ENCODE data around the gene WDFY4. TPM values are rescaled to one million over a fixed set of nuclear protein-coding genes. Genes with fewer than 3 reads are reported as not detected.

The WDFY4 gene
- polyA plus RNA-seq, 1 donor (not counting 4 experiments of a cell fraction or from before 2014, with no cell fraction given), result 0.04 TPM

DNA sequence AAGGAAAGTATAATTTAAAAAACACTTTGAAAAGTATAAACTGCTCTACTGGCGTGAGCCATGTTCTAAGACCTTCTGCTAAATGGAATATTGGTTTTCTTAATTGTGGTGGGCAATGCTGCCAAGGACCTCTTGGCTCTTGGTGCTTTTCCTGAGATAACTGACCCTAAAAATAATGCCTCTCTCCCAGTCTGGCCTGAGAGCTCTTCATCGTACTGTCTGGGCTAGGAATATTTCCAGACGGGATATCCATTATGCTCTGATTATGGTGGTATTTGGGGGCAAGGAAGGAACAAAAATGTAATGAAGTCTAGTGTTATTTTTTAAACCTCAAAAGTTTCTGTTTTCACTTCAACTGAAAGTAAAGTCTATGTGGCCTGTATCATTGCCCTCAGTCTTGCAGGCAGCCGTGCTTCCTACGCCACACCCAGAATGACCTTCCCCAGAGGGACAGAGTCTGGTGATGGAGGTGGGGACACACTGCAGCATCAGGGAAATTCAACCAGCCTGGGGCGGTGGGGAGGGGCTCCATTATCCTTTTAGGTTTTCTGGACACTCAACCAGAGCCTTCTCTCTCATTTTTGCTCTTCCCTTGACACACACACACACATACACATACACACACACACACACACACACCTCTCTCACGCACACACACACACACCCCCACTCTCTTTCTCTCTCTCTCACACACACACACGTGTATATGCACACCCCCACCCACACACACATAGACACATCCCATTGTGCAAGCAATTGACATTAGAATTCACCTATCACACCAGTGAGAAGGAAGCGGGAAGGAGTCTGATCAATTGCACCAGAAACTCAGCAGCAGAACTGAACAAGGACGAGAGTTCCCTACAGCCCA lies 155.4 kb downstream of the WDFY4 start:
- H3K9ac ChIP-seq (ENCODE audit: control insufficient read depth, extremely low read depth, insufficient read depth, low read length), result no peak overlapping the region
- no peaks in the 10 kb centered on the region for H3K9me1 ChIP-seq (ENCODE audit: control insufficient read depth, extremely low read depth, insufficient read depth, low read length)
- H3K4me1 ChIP-seq (ENCODE audit: control insufficient read depth, extremely low read depth, insufficient read depth, low read length), result no peaks in the 10 kb centered on the region
- H3K79me2 ChIP-seq (ENCODE audit: control insufficient read depth, insufficient read depth, low read length), result no peaks in the 10 kb centered on the region
- H3K9me3 ChIP-seq (ENCODE audit: control insufficient read depth, low read depth, low read length), result no peaks in the 10 kb centered on the region
- no peak overlapping the region for H3K27ac ChIP-seq (ENCODE audit: control insufficient read depth, insufficient read depth, low read length)
- no peak overlapping the region for H2AFZ ChIP-seq (ENCODE audit: control insufficient read depth, low read length)
- no peak overlapping the region for H3K4me2 ChIP-seq (ENCODE audit: control insufficient read depth, extremely low read depth, insufficient read depth, low read depth, low read length)
- DNase-seq (ENCODE audit: low read depth, low spot score) (no peak), FAIRE-seq (no peak)
- H3K27me3 ChIP-seq (ENCODE audit: control insufficient read depth, extremely low read depth, insufficient read depth, low read length), result peaks cover 5% of the 10 kb centered on the region
- H4K20me1 ChIP-seq (ENCODE audit: control insufficient read depth, extremely low read depth, insufficient read depth, low read length), result no peaks in the 10 kb centered on the region
- dilution Hi-C loops (cut with MboI; ENCODE audit: extremely low pct_ligation_motif_present, low sequenced_read_pairs), result no loop called here
- H3K36me3 ChIP-seq (ENCODE audit: control insufficient read depth in 2 of 2, extremely low read depth in 1 of 2, insufficient read depth in 2 of 2, low read length in 2 of 2), result no peaks in the 10 kb centered on the region
- no peak for TF ChIP-seq EZH2 (IDR thresholded peaks at IDR 0.05; ENCODE audit: low read length)
- TF ChIP-seq, protein P1, sequence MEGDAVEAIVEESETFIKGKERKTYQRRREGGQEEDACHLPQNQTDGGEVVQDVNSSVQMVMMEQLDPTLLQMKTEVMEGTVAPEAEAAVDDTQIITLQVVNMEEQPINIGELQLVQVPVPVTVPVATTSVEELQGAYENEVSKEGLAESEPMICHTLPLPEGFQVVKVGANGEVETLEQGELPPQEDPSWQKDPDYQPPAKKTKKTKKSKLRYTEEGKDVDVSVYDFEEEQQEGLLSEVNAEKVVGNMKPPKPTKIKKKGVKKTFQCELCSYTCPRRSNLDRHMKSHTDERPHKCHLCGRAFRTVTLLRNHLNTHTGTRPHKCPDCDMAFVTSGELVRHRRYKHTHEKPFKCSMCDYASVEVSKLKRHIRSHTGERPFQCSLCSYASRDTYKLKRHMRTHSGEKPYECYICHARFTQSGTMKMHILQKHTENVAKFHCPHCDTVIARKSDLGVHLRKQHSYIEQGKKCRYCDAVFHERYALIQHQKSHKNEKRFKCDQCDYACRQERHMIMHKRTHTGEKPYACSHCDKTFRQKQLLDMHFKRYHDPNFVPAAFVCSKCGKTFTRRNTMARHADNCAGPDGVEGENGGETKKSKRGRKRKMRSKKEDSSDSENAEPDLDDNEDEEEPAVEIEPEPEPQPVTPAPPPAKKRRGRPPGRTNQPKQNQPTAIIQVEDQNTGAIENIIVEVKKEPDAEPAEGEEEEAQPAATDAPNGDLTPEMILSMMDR (optimal IDR thresholded peaks at IDR 0.05 in 1 of 3, IDR thresholded peaks at IDR 0.05 in 1 of 3, conservative IDR thresholded peaks at IDR 0.05 in 1 of 3; ENCODE audit: extremely low read depth in 1 of 3, insufficient read depth in 2 of 3, low read length in 3 of 3), result no peak
- H3K4me3 ChIP-seq (ENCODE audit: control insufficient read depth in 2 of 3, extremely low read depth in 1 of 3, insufficient read depth in 2 of 3, low read depth in 1 of 3, low read length in 3 of 3), result no peak overlapping the region

DNA sequence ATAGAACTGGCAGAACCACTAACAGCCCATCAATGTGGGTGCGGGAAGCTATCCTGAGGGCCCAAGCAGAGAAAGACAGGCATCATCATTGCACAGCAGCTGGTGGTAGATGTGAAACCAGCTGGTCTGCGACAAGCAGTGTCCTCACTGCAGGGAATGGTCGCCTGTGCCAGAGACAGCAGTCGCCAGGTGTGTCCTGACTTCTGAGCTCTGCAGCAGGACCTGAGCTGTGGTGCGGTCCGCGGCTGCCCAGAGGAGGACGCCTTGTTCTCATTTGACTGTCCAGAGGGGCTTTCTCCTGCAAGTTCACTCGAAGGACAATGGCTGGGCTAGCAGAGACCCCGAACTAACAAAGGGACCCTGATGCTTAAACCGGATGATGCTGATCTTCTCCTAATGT lies 157.6 kb downstream of the WDFY4 start:
- H4K20me1 ChIP-seq (ENCODE audit: control insufficient read depth, extremely low read depth, insufficient read depth, low read length), result no peaks in the 10 kb centered on the region
- no peak overlapping the region for H2AFZ ChIP-seq (ENCODE audit: control insufficient read depth, low read length)
- DNase-seq (ENCODE audit: low read depth, low spot score) (no peak), FAIRE-seq (no peak)
- no peaks in the 10 kb centered on the region for H3K9me1 ChIP-seq (ENCODE audit: control insufficient read depth, extremely low read depth, insufficient read depth, low read length)
- no peak overlapping the region for H3K9ac ChIP-seq (ENCODE audit: control insufficient read depth, extremely low read depth, insufficient read depth, low read length)
- H3K79me2 ChIP-seq (ENCODE audit: control insufficient read depth, insufficient read depth, low read length), result no peaks in the 10 kb centered on the region
- no peaks in the 10 kb centered on the region for H3K4me1 ChIP-seq (ENCODE audit: control insufficient read depth, extremely low read depth, insufficient read depth, low read length)
- no peak overlapping the region for H3K4me2 ChIP-seq (ENCODE audit: control insufficient read depth, extremely low read depth, insufficient read depth, low read depth, low read length)
- H3K27ac ChIP-seq (ENCODE audit: control insufficient read depth, insufficient read depth, low read length), result no peak overlapping the region
- H3K4me3 ChIP-seq (ENCODE audit: control insufficient read depth in 2 of 3, extremely low read depth in 1 of 3, insufficient read depth in 2 of 3, low read depth in 1 of 3, low read length in 3 of 3), result no peak overlapping the region
- H3K27me3 ChIP-seq (ENCODE audit: control insufficient read depth, extremely low read depth, insufficient read depth, low read length), result peaks cover 5% of the 10 kb centered on the region
- H3K9me3 ChIP-seq (ENCODE audit: control insufficient read depth, low read depth, low read length), result no peaks in the 10 kb centered on the region
- H3K36me3 ChIP-seq (ENCODE audit: control insufficient read depth in 2 of 2, extremely low read depth in 1 of 2, insufficient read depth in 2 of 2, low read length in 2 of 2), result no peaks in the 10 kb centered on the region
- TF ChIP-seq, protein P1 (optimal IDR thresholded peaks at IDR 0.05 in 1 of 3, IDR thresholded peaks at IDR 0.05 in 1 of 3, conservative IDR thresholded peaks at IDR 0.05 in 1 of 3; ENCODE audit: extremely low read depth in 1 of 3, insufficient read depth in 2 of 3, low read length in 3 of 3), result no peak
- TF ChIP-seq EZH2 (IDR thresholded peaks at IDR 0.05; ENCODE audit: low read length), result no peak
- dilution Hi-C loops (cut with MboI; ENCODE audit: extremely low pct_ligation_motif_present, low sequenced_read_pairs), result no loop called here

All from keratinocyte (primary cell).